Adrenal gland (tissue), 12 donors: ENCODE data around the gene HTRA3. TPM values are rescaled to one million over a fixed set of nuclear protein-coding genes. Genes with fewer than 3 reads are reported as not detected.
A peak's percentile ranks its signal among the peaks of the same experiment; 100 is the strongest.

Source experiments
- DNase-seq, 7 donors: peaks; one replicate each; pipeline ENCODE4 v3.0.0-alpha.2; 2019 to 2020
- H3K27ac ChIP-seq, 5 donors: fragments of 200-600 bp; sonication (generic) in 4 of 5; 1 replicate in 3 of 5; 2 replicates in 2 of 5; pipeline versions ENCODE4 v1.5.1 to v1.8.0; 2016 to 2020; ENCODE audit warnings: mild to moderate bottlenecking in 1 of 5
- H3K27me3 ChIP-seq: fragments of 200-600 bp; 2 replicates; pipeline ENCODE4 v1.8.0; 2021
- H3K36me3 ChIP-seq, 2 donors: fragments of 200-600 bp; replicated peaks in 1 of 2; 1 replicate in 1 of 2; 2 replicates in 1 of 2; pipeline versions ENCODE4 v1.5.1 to v1.8.0; 2018 to 2022
- H3K4me1 ChIP-seq, 2 donors: fragments of 200-600 bp; replicated peaks in 1 of 2; 1 replicate in 1 of 2; 2 replicates in 1 of 2; pipeline versions ENCODE4 v1.5.1 to v1.8.0; 2018 to 2021
- H3K4me3 ChIP-seq, 4 donors: fragments of 200-600 bp; sonication (generic) in 3 of 4; one replicate each; pipeline ENCODE4 v1.5.1; 2016 to 2018
- H3K9me3 ChIP-seq, 3 donors: fragments of 200-600 bp; sonication (generic) in 1 of 3; replicated peaks in 1 of 3; 1 replicate in 2 of 3; 2 replicates in 1 of 3; pipeline versions ENCODE4 v1.5.1 to v1.8.0; 2016 to 2021
- POLR2A ChIP-seq, 2 donors: fragments of 450-650 bp; IDR thresholded peaks; one replicate each; pipeline ENCODE4 v1.6.1; 2017; ENCODE audit warnings: antibody characterized with exemption in 2 of 2, mild to moderate bottlenecking in 2 of 2, moderate library complexity in 1 of 2
- WGBS, 4 donors: extraction: QIAGEN DNeasy Blood & Tissue Kit in 2 of 4; methylation state at CpG; one replicate each; pipeline versions ENCODE4 v1.1.5 to v1.1.7; 2013 to 2017; 5-methylcytosine and 5-hydroxymethylcytosine counted together
- intact Hi-C, 2 donors: fragments of 100-400 bp; cut with DNase I; formaldehyde crosslinking; loops; one replicate each; pipeline versions ENCODE4 v1.14.1 to v1.15.0; 2022 to 2023
- polyA plus RNA-seq, 3 donors: library from polyadenylated mRNA; stranded (reverse); fragments of 200-250 nt in 2 of 3; fragments of 350-450 nt in 1 of 3; fragmentation: Illumina TruSeq in 1 of 3; extraction: RNeasy Lipid Tissue Mini Kit (QIAGEN cat#74804) in 1 of 3; gene quantifications; one replicate each; pipeline ENCODE4 v1.2.3, GENCODE V29; 2013 to 2014
- total RNA-seq, 9 donors: library from RNA; depleted of rRNA in 4 of 9; stranded (reverse); fragments of >200 nt in 4 of 9; fragments of 120-200 nt in 1 of 9; fragmentation: NEBNext Ultra II Directional in 1 of 9; extraction: Animal tissue kit (Norgen Biotek cat#: 25700) in 1 of 9; gene quantifications; one replicate each; pipeline versions ENCODE4 v1.1.0 to v1.2.4, GENCODE V29; 2013 to 2023
- TF ChIP-seq, protein P1 (sequence below), 6 experiments: fragments of 450-650 bp in 4 of 6; fragments of 200-600 bp in 2 of 6; sonication (generic) in 1 of 6; IDR thresholded peaks; 1 replicate in 5 of 6; 2 replicates in 1 of 6; pipeline versions ENCODE4 v1.5.1 to v1.8.0; 2016 to 2021; ENCODE audit warnings: antibody characterized with exemption in 6 of 6, mild to moderate bottlenecking in 2 of 6, moderate library complexity in 1 of 6
- donor health status: healthy with polysubstance abuse.
- donor health status: Bipolar disorder and iron deficiency.
- donor health status: DM: yes; HTN: yes; CAD: no.
- donor health status: DM: no; HTN: no; CAD: no.
- donor health status: DM: no; HTN: no; CAD: no.
- donor health status: DM: yes; HTN: yes; CAD: no.

Gene HTRA3
- total and polyA plus RNA-seq, 12 donors = 1.6 to 14.0 (median 4.2) TPM

DNA sequence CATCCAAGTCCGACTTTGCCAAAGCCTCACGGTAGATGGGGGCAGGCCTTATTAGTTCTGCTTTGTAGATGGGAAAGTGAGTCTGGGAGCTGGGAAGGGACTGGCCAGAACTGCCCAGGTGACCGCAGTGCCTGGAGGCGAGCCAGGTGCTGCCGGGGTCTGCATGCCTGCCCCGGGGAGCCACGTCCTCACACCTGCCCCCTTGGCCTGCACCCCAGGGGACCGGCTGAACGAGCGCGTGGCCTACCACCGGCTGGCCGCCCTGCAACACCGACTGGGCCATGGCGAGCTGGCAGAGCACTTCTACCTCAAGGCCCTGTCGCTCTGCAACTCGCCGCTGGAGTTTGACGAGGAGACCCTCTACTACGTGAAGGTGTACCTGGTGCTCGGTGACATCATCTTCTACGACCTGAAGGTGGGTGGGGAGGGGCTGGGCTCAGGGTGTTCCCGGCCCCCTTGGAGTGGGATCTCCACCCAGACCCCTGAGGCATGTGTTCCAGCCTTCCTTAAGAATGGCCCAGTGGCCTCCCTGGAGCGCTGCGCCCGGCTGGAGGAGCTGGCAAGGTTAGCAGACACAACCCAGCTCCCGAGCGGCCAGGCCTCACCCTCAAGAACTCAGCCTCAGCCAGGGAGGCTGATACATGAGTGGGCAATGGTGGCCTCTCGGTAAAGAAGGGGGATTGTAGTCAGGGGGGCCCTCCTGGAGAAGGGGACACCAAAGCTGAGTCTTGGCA is 32.1 kb upstream of the HTRA3 start:
- 93 to 96% (median 95%) methylated on average over 17 to 29 of the region's 29 CpGs for WGBS, 4 donors
- intact Hi-C loops = no loop called here
- Histone ChIP-seq H3K27me3 (no peaks in the 10 kb centered on the region), H3K36me3 (peaks cover 0 to 40% of the 10 kb centered on the region in 2 donors), H3K27ac (no peak overlapping the region), H3K9me3 (no peaks in the 10 kb centered on the region), H3K4me3 (no peak overlapping the region), H3K4me1 (no peaks in the 10 kb centered on the region)
- DNase-seq = no peak
- no peak for TF ChIP-seq POLR2A (IDR thresholded peaks at IDR 0.05)
- TF ChIP-seq, protein P1, sequence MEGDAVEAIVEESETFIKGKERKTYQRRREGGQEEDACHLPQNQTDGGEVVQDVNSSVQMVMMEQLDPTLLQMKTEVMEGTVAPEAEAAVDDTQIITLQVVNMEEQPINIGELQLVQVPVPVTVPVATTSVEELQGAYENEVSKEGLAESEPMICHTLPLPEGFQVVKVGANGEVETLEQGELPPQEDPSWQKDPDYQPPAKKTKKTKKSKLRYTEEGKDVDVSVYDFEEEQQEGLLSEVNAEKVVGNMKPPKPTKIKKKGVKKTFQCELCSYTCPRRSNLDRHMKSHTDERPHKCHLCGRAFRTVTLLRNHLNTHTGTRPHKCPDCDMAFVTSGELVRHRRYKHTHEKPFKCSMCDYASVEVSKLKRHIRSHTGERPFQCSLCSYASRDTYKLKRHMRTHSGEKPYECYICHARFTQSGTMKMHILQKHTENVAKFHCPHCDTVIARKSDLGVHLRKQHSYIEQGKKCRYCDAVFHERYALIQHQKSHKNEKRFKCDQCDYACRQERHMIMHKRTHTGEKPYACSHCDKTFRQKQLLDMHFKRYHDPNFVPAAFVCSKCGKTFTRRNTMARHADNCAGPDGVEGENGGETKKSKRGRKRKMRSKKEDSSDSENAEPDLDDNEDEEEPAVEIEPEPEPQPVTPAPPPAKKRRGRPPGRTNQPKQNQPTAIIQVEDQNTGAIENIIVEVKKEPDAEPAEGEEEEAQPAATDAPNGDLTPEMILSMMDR (IDR thresholded peaks at IDR 0.05) = no peak

DNA sequence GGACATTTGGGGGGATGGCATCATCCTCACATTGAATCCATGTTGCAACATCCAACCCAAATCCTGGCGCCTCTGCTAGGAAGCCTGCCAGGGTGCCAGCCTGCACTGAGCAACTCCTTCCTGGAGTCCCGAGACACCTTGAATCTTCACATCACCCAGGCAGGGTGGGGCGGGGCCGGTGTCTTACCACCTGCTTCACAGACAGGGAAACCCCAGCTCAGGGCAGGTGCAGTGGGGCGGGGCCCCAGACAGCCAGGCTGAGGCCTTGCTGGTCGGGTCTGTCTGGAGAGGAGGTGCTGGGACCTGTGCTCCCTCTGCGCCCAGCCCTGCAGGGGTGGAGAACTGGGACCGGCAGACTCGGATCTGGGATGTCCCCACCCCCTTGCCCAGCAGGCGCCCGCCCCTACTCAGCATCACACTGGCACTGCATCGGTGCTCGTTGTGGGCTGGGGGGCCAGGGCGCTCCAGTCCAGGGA is 31.5 kb upstream of the HTRA3 start:
- no peaks in the 10 kb centered on the region for H3K9me3 ChIP-seq
- WGBS, 4 donors = 71 to 100% (median 77%) methylated on average over 1 to 14 of the region's 14 CpGs
- intact Hi-C loops = no loop called here
- no peaks in the 10 kb centered on the region for H3K27me3 ChIP-seq
- no peak for DNase-seq
- no peak for TF ChIP-seq POLR2A (IDR thresholded peaks at IDR 0.05)
- TF ChIP-seq, protein P1 (IDR thresholded peaks at IDR 0.05) = no peak
- no peak overlapping the region for H3K27ac ChIP-seq
- no peak overlapping the region for H3K4me3 ChIP-seq
- peaks cover 0 to 34% of the 10 kb centered on the region in 2 donors for H3K36me3 ChIP-seq
- no peaks in the 10 kb centered on the region for H3K4me1 ChIP-seq

DNA sequence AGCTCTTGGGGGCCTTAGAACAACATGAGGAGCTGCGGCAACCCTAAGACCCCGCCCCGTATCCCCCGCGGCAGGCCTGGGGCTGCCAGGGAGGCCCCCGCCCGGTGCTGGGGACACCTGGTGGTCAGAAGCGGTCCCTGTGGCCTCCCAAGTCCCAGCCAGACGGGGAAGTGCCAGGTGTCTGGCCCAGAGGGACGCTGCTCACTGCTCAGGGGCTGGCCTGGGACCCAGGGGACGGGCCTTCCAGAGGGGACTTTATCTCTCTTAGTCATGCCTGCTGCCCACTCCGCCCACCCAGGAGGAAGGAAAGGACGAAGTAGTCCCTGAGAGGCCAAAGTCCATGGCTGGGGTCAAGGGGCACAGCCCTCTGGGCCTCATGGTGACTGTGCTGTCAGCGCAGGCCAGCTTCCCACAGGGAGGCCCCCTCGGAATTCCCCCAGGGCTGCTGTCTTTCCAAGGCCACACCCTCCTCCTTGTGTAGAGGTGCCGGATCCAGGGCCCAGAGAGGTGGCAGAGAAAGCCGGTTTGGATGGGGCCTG is 31.0 kb upstream of the HTRA3 start:
- intact Hi-C loops = no loop called here
- Histone ChIP-seq H3K4me1 (no peaks in the 10 kb centered on the region), H3K36me3 (peaks cover 0 to 31% of the 10 kb centered on the region in 2 donors), H3K27ac (no peak overlapping the region), H3K9me3 (no peaks in the 10 kb centered on the region), H3K27me3 (no peaks in the 10 kb centered on the region), H3K4me3 (no peak overlapping the region)
- no peak for DNase-seq
- no peak for TF ChIP-seq POLR2A (IDR thresholded peaks at IDR 0.05)
- TF ChIP-seq, protein P1 (IDR thresholded peaks at IDR 0.05) = peak in 3 of 6 experiments; percentile 24 to 35 (median 27)
- 62 to 100% (median 69%) methylated on average over 1 to 17 of the region's 17 CpGs for WGBS, 4 donors

DNA sequence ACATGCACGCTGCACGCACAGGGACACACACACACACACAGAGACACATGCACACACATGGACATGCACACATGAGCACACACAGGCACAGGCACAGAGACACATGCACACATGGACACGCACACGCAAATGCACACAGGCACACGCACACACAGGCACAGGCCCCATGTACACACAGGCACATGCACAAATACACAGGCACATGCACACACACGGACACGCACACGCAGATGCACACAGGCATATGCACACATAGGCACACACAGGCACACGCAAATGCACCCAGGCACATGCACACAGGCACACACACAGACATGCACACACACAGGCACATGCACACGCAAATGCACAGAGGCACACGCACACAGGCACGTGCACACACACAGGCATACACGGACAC is 30.3 kb upstream of the HTRA3 start:
- H3K36me3 ChIP-seq = peaks cover 0 to 31% of the 10 kb centered on the region in 2 donors

More for the DNA sequence above, 30.3 kb upstream of the HTRA3 start:
- no peak for DNase-seq
- no peaks in the 10 kb centered on the region for H3K4me1 ChIP-seq
- H3K9me3 ChIP-seq = no peaks in the 10 kb centered on the region
- intact Hi-C loops = no loop called here
- no peak overlapping the region for H3K4me3 ChIP-seq
- 93 to 96% (median 94%) methylated on average over 5 to 13 of the region's 13 CpGs for WGBS, 4 donors
- TF ChIP-seq, protein P1 (IDR thresholded peaks at IDR 0.05) = no peak
- no peak for TF ChIP-seq POLR2A (IDR thresholded peaks at IDR 0.05)
- no peaks in the 10 kb centered on the region for H3K27me3 ChIP-seq
- H3K27ac ChIP-seq = no peak overlapping the region
